Measurements from ENCODE around the gene MCM5.
"Not testable (repeated sequence)": the region's sequence is repeated elsewhere in the genome, so short reads cannot be mapped to it uniquely, and the experiment has no call there.

DNA sequence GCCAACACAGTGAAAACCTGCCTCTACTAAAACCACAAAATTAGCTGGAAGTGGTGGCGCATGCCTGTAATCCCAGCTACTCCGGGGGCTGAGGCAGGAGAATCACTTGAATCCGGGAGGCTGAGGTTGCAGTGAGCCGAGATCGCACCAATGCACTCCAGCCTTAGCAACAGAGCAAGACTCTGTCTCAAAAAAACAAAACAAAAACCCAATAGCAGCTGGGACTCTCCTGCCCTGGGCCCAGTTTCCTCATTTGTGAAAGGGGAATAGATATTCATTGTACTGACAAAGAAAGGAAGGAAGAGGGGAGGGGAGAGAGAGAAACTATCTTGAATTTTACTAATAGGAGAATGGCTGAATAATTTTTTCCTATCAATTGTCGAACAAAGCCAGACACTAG lies 3.3 kb upstream of the MCM5 start:
- not testable (repeated sequence) for TF ChIP-seq SUZ12 (IDR thresholded peaks at IDR 0.05; ENCODE audit: extremely low read depth, insufficient read depth, insufficient read length); ZNF274 (IDR thresholded peaks at IDR 0.05; ENCODE audit: low read depth, low read length)
